Activated gamma-delta T cell treated with Interleukin-2 at 50 U/mL for 16 hours (primary cell): ENCODE data around the gene SLC35C1.

Experiments used
- DNase-seq: peaks from one replicate; pipeline ENCODE4 v3.0.0-alpha.2; 2020

Gene SLC35C1

DNA sequence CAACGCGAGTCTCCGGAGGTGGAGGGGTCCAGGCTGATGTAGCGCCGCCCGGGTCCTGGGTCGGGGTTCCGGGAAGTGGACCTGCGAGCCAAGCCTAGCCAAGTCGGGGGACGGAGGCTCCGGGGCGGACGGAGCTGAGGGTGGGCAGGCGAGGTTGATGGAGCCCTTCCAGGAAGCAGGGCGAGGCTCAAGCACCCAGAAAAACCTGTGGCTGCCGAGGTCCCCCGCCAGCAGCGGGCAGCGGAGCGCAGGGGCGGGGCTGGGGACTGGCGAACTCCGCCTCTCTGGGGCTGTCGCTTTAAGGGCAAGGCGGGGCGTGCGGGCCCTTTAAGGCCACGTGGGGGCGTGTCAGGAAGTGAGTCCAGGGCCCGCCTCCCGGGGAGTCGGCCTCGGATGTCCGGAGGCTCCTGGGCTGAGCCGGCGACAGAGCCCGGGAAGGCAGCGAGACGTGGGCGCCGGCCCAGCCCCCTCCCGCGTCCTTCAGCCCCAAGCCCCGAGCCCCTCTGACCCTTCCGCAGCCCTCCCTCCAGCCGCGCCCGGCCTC, at the start of gene SLC35C1:
SLC35C1 (plus strand) TSS at position 389 of the 544 bp plus-strand sequence. CDS start 653 bp downstream, outside the sequence.
- DNase-seq = peak; percentile 97

GRCh38 chr11:45755281-45755859, 49.6 kb upstream of the SLC35C1 start:
- no peak for DNase-seq

DNA sequence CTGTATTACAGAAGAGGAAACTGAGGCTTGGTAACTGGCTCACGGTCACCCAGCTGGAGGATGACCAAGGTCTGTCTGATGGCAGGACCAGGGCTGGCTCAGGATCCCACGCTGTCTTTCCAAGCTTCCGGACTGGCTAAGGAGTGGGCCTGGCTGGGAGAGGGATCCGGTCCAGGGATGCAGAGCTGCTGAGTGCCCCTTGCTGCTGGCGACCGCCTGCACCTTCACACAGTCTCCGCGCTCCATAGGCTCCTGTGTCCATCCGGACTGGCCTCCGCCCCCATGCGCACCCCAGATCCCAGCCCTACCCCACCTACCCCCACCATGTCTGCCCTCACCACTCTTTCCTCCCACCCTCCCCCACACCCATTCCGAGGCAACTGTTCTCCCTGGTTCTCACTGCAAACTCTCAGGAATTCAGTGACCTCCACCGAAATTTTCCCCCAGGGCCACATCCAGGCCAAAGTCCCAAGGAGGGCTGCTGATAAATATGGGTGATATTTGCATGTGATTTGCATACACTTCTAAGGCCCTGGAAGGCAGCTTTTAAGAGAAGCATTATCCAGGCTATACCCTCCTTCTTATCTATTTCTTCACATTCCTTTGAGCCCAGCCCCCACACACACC, 48.5 kb upstream of the SLC35C1 start:
- no peak for DNase-seq

- no peak for DNase-seq
Measured at GRCh38 chr11:45757672-45758071, 47.3 kb upstream of the SLC35C1 start.

GRCh38 chr11:45761659-45762058, 43.3 kb upstream of the SLC35C1 start:
- DNase-seq = no peak

- DNase-seq = no peak
Measured at GRCh38 chr11:45765107-45765668, 39.8 kb upstream of the SLC35C1 start.

GRCh38 chr11:45765836-45766235, 39.1 kb upstream of the SLC35C1 start:
- DNase-seq = no peak

GRCh38 chr11:45766469-45766868, 38.5 kb upstream of the SLC35C1 start:
- DNase-seq = no peak

DNA sequence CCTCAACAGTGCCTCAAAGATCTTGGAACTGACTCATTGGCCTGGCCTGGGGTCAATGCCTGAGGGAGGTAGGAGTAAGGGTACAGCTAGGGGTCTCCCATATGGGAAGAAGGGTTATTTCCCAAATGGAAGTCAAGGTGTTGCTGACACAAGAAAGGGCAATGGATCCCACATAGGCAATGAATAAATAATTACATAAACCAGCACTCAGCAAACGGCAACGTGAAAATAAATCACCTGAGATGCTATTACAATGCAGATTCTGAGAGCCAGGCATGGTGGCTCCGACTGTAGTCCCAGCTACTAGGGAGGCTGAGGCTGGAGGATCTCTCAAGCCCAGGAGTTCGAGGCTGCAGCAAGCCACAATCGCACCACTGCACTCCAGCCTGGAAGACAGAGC, 36.5 kb upstream of the SLC35C1 start:
- DNase-seq = no peak

DNA sequence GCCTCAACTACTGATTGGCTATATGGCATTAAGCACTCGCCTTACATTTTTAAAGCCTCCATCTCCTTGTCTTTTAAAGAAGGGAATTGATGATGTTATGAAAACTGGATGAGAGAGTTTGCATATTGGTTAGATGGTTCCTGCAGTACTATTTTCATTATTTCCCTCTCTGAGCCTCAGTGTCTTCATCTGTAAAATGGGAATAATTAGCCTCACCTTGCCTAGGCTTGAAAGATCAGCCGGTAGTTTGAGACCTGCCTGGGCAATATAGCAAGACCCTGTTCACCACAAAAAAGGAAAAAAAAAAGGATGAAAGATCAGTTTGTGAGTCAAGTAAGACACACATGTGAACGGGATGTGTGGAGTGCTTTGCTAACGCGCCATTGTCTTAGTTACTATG, 35.0 kb upstream of the SLC35C1 start:
- no peak for DNase-seq

DNA sequence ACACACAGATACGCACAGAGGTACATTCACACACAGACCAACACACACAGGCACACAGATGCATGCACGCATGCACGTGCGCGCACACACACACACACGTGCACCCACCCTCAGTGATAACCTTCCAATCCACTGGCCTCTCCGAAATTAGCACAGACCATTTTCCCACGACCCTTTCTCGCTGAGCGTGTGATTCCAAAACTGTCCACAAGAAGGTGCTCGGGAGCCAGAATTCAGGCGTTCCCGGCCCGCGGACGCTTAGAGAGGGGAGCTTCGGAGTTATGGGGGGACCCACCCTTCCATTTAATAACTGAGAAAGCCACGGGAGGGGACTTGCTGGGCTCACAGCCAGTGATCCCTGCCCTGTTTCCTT, 33.8 kb upstream of the SLC35C1 start:
- DNase-seq = peak; percentile 71

DNA sequence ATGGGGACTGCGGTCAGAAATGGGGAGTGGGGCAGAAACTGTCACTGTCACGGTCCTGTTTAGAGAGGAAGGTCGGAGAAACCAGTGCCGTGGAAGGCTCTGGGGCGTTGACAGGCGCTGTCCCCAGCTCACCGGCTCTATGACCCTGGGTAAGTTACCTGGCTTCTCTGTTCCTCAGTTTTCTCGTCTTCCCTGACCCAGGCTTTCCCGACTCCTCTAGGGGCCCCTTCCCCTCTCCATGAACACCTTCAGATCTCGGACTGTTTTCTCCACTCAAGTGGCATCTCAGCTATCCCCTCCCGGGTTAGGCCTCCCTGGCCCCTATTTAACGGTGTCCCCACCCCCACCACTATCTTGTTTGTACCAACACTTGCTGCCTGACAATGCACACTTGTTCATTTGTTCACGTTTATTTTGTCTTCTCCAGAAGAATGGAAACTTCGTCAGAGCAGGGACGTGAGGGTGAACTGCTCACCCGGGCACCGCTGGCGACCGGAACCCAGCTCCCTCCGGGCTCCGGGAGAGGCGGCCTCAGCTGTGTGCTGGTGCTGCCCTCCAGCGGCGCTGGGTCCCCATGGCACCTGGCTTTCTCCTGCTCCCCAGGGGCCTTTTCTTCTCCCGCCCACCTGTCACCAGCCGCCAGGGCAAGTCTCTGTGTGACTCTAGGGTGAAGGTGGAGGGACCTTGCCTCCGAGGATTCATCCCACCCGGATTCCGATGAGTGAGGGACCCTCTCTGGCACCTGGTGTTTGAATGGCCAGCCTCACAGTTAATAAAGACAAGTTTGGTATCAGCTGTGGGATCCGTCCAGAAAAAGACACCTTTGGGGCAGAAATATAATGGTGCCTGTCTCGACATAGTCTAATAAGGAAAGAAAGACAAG, 33.1 kb upstream of the SLC35C1 start:
- DNase-seq = peak; percentile 78

DNA sequence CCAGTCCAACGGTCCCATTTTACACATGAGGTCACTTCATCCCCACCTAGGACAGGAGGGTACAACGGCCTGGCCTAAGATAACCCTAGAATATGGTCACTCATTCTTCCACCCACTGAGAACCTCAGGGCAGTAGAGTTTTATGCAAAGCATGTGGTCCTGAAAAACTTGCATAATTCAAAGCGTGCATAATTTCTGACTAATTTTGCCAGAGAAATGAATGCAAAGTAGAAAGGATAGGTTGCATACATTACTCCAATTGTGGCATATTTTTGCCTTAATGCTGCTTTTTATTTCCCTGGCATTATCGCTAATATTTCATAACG, 32.5 kb upstream of the SLC35C1 start:
- no peak for DNase-seq

GRCh38 chr11:45772986-45773785, 31.8 kb upstream of the SLC35C1 start:
- DNase-seq = no peak

- DNase-seq = no peak
Measured at GRCh38 chr11:45773786-45774655, 30.9 kb upstream of the SLC35C1 start.

DNA sequence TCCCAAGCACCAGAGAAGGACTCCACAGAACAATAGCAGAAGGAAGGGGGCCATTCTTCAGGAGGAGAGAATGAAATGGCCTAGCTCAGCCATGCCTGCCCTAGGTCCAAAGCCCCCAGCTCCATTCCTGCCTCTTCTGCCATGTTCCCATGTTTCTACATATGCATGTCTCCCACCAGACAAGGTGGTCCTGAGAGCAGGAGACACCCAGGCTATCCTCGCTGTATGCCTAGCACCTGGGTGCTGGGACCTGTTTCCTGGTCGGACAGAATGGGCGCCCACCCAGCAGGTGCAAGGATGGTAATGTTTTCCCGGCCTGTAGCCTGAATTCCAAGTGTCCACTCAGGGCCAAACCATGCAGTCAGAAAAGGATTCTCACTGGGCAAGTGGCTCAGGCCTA, 30.2 kb upstream of the SLC35C1 start:
- no peak for DNase-seq

GRCh38 chr11:45777127-45777969, 27.6 kb upstream of the SLC35C1 start:
- DNase-seq = no peak

- no peak for DNase-seq
Measured at GRCh38 chr11:45778341-45778740, 26.6 kb upstream of the SLC35C1 start.

GRCh38 chr11:45779602-45780001, 25.3 kb upstream of the SLC35C1 start:
- DNase-seq = no peak

DNA sequence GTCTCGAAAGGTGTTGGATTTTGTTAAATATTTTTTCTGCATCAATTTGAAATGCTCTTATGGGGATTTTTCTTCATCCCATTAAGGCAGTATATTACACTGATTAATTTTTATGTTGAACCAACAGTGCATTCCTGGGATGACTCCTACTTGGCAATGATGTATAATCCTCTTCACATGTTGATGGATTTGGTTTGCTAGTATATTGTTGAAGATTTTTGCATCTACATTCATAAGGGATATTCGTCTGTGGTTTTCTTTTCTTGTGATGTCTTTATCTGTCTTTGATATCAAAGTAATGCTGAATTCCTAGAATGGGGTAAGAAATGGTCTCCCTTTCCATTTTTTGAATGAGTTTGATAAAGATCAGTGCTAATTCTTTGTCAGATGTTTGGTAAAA, 18.7 kb upstream of the SLC35C1 start:
- no peak for DNase-seq

GRCh38 chr11:45788887-45789286, 16.1 kb upstream of the SLC35C1 start:
- DNase-seq = no peak
